ENCODE measurements around the gene ISX.
A peak's percentile ranks its signal among the peaks of the same experiment; 100 is the strongest.
"Not testable (repeated sequence)": the region's sequence is repeated elsewhere in the genome, so short reads cannot be mapped to it uniquely, and the experiment has no call there.

ISX gene

GRCh38 chr22:35065796-35066218, at the start of gene ISX:
ISX (plus strand) TSS chr22:35066158; CDS start chr22:35067088, 930 bp downstream.
- no peak for DNase-seq

- no peak for DNase-seq
Measured at GRCh38 chr22:35016909-35017308, 49.0 kb upstream of the ISX start.

GRCh38 chr22:35018995-35019394, 47.0 kb upstream of the ISX start:
- no peak for DNase-seq

GRCh38 chr22:35020517-35020916, 45.4 kb upstream of the ISX start:
- DNase-seq: no peak

- DNase-seq: no peak
Measured at GRCh38 chr22:35021161-35021560, 44.8 kb upstream of the ISX start.

- DNase-seq: no peak
Measured at GRCh38 chr22:35022291-35022690, 43.7 kb upstream of the ISX start.

- DNase-seq: peak; percentile 82
Measured at GRCh38 chr22:35023692-35024363, 42.1 kb upstream of the ISX start.

- DNase-seq: no peak
Measured at GRCh38 chr22:35024364-35024692, 41.6 kb upstream of the ISX start.

- DNase-seq: not testable (repeated sequence)
Measured at GRCh38 chr22:35030112-35030511, 35.8 kb upstream of the ISX start.

- no peak for DNase-seq
Measured at GRCh38 chr22:35032571-35032970, 33.4 kb upstream of the ISX start.

- no peak for DNase-seq
Measured at GRCh38 chr22:35033635-35034296, 32.2 kb upstream of the ISX start.

- no peak for DNase-seq
Measured at GRCh38 chr22:35034963-35035362, 31.0 kb upstream of the ISX start.

GRCh38 chr22:35037089-35037488, 28.9 kb upstream of the ISX start:
- DNase-seq: no peak

- no peak for DNase-seq
Measured at GRCh38 chr22:35039625-35040024, 26.3 kb upstream of the ISX start.

GRCh38 chr22:35043252-35043933, 22.6 kb upstream of the ISX start:
- no peak for DNase-seq

GRCh38 chr22:35043934-35044319, 22.0 kb upstream of the ISX start:
- DNase-seq: no peak

GRCh38 chr22:35044607-35045390, 21.2 kb upstream of the ISX start:
- no peak for DNase-seq

- no peak for DNase-seq
Measured at GRCh38 chr22:35045451-35045850, 20.5 kb upstream of the ISX start.

GRCh38 chr22:35046744-35047462, 19.1 kb upstream of the ISX start:
- no peak for DNase-seq

- not testable (repeated sequence) for DNase-seq
Measured at GRCh38 chr22:35050038-35050437, 15.9 kb upstream of the ISX start.

- no peak for DNase-seq
Measured at GRCh38 chr22:35051013-35051535, 14.9 kb upstream of the ISX start.

- no peak for DNase-seq
Measured at GRCh38 chr22:35051791-35052190, 14.2 kb upstream of the ISX start.
